ENCODE data around the gene SDCBP2. TPM values are rescaled to one million over a fixed set of nuclear protein-coding genes. Genes with fewer than 3 reads are reported as not detected.

SDCBP2 gene
- total RNA-seq, 2 donors from 2014 or later: 4.0 to 7.3 TPM

DNA sequence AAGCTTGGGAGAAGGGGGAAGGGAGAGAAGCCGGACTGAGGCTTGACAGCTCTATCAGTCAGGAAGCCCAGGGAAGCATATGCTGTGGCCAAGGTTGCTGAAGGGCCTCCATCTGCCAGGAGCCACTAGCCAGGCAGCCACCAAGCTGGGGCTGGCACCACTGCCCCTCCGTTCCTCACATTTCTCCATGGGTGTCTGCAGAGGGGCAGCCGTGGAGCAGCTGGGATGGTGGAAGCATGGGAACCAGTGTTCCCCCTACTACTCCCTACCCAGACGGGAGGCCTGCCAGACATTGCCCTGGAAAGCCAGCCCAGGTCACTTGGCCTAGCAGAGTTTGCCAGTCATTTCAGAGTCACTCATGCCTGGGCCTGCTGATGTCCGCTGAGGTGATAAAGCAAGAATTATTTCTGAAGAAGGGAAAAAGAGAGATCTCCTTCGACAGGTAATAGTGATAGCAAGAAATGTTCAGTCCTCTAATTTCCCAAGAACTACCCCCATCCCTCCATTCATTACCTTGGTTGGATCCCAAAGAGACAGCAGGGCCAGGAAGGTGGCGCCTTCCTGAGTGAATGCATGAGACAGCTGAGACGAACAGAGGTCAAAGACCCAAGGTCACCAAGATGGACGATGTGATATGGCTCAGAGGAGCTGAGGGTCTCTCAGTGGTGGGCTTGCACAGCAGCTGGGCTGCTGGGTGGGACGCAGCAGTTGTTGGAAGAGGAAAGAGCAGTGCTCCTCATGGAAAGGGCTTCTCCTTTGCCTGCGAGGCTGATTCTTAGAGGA, 41.0 kb downstream of the SDCBP2 start:
- Histone ChIP-seq H3K4me3 (no peak overlapping the region), H3K9me3 (no peaks in the 10 kb centered on the region), H3K36me3 (no peaks in the 10 kb centered on the region), H3K27ac (no peak overlapping the region), H3K4me1 (replicated peaks) (peaks cover 3% of the 10 kb centered on the region), H3K27me3 (replicated peaks; ENCODE audit: insufficient read depth) (no peaks in the 10 kb centered on the region)
- intact Hi-C loops (cut with DNase I): no loop called here
- TF ChIP-seq POLR2AphosphoS5 (IDR thresholded peaks at IDR 0.05): no peak
- TF ChIP-seq, protein P1, sequence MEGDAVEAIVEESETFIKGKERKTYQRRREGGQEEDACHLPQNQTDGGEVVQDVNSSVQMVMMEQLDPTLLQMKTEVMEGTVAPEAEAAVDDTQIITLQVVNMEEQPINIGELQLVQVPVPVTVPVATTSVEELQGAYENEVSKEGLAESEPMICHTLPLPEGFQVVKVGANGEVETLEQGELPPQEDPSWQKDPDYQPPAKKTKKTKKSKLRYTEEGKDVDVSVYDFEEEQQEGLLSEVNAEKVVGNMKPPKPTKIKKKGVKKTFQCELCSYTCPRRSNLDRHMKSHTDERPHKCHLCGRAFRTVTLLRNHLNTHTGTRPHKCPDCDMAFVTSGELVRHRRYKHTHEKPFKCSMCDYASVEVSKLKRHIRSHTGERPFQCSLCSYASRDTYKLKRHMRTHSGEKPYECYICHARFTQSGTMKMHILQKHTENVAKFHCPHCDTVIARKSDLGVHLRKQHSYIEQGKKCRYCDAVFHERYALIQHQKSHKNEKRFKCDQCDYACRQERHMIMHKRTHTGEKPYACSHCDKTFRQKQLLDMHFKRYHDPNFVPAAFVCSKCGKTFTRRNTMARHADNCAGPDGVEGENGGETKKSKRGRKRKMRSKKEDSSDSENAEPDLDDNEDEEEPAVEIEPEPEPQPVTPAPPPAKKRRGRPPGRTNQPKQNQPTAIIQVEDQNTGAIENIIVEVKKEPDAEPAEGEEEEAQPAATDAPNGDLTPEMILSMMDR (IDR thresholded peaks at IDR 0.05): no peak
- TF ChIP-seq POLR2A (IDR thresholded peaks at IDR 0.05): no peak
- 85% methylated on average over 11 of the region's 11 CpGs for WGBS
- no peak for DNase-seq (ENCODE audit: low spot score)

DNA sequence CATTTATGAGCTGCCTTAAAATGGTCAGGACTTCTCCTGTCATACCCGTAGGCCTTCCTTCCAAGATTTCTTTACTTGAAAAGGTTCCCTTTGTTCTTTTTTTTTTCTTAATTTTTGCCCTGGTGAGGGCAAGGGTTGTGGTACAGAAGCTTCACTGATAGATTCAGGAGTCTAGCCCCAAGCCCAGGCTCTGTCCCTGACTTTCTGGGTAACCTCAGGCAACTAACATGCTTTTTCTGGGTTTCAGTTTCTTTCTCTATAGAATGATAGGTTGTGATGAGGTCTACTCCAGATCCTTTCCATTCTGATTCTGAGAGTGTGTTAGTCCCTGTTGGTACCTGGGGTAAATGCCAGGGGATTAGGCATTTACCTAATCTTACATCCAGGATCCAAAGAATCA, 41.6 kb downstream of the SDCBP2 start:
- no peak overlapping the region for H3K27ac ChIP-seq
- TF ChIP-seq, protein P1 (IDR thresholded peaks at IDR 0.05): no peak
- TF ChIP-seq POLR2A (IDR thresholded peaks at IDR 0.05): no peak
- TF ChIP-seq POLR2AphosphoS5 (IDR thresholded peaks at IDR 0.05): no peak
- no peaks in the 10 kb centered on the region for H3K9me3 ChIP-seq
- WGBS: 41% methylated on average over 1 of the region's 1 CpG
- H3K36me3 ChIP-seq: no peaks in the 10 kb centered on the region
- intact Hi-C loops (cut with DNase I): no loop called here
- peaks cover 3% of the 10 kb centered on the region for H3K4me1 ChIP-seq (replicated peaks)
- H3K27me3 ChIP-seq (replicated peaks; ENCODE audit: insufficient read depth): no peaks in the 10 kb centered on the region
- no peak for DNase-seq (ENCODE audit: low spot score)
- H3K4me3 ChIP-seq: no peak overlapping the region

DNA sequence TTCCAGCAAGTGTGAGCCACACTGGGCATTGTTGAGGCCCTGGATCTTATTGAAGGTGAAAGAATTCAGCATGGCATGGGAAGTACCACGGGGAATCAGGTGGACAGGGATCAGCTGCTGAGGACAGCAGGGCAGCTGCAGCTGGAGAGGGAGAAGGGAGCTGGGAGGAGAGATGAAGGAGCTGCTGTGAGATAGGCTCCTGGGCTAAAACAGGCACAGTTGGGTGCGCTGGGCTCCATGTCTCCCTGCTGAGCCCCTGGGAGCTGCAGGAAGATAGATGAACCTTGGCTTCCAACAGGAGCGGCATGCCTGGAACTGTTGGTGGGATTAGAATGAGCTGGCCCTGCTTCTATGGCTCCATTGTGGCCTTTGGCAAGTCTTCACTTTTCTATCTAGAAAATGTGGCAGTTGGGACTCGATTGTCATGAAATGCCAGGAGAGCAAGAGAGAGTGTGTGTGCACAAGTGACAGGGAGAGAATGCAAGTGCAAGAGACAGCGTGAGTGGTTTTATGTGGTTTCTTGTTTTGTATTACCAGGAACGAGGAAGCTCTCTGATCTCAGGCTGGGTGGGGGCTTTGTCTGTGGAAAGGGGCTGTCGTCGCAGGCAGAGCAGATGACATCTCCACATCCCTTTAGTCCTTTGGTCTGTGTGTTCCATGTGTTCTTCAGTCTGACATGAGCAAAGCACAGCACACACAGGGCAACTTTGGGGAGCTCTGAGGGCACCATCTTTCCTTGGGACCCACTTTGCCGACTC, 42.5 kb downstream of the SDCBP2 start:
- 40% methylated on average over 9 of the region's 9 CpGs for WGBS
- no peak for DNase-seq (ENCODE audit: low spot score)
- intact Hi-C loops (cut with DNase I): no loop called here
- Histone ChIP-seq H3K4me1 (replicated peaks) (peaks cover 3% of the 10 kb centered on the region), H3K9me3 (no peaks in the 10 kb centered on the region), H3K4me3 (no peak overlapping the region), H3K27me3 (replicated peaks; ENCODE audit: insufficient read depth) (no peaks in the 10 kb centered on the region), H3K27ac (no peak overlapping the region), H3K36me3 (no peaks in the 10 kb centered on the region)
- TF ChIP-seq POLR2A (IDR thresholded peaks at IDR 0.05) (no peak), POLR2AphosphoS5 (IDR thresholded peaks at IDR 0.05) (no peak)
- TF ChIP-seq, protein P1 (IDR thresholded peaks at IDR 0.05): no peak

DNA sequence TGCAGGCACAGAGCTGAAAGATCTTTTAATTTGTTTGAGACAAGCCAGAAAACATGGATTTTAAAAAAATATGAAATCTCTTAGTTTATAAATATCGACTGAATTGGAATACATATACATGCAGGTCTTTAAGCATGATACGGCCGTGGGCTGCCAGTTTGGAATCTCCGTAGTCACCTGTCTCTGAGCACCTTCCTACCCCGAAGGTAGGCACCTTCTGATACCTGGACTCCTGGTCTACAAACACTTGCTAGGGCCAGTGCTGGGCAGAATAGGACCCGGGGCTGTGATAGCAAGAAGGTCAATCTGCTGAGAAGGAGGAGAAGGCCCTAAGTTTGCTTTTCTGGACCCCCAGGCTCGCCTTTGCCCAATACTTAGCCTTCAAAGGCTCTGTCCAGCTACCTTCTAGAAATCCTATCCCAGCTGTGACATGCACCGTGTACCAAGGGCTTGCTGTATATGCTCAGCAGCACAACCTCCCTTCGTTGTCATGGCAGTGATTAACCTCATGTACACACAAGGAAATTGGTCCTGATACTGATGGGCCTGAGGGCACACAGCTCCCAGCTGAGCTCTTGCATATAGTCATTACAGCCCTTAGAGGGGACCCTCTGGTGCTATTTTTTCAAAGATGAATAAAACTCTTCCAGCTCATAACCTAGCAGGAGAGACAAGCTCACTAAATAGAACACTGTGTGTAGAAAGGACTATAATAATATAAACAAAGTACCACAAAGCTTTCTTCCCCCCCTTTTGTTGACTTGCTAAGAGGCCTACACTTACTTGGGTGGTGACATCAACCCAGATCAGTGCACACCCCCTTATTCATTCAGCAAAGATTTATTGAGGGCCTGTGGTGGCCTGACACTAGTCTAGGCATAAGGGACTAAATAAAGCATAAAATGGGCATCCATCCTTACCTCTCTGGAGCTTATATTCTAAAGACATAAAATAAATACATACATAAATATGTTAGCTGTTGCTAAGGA, 45.1 kb downstream of the SDCBP2 start:
- Histone ChIP-seq H3K27me3 (replicated peaks; ENCODE audit: insufficient read depth) (no peaks in the 10 kb centered on the region), H3K4me3 (no peak overlapping the region), H3K27ac (no peak overlapping the region), H3K36me3 (no peaks in the 10 kb centered on the region), H3K4me1 (replicated peaks) (peaks cover 3% of the 10 kb centered on the region), H3K9me3 (no peaks in the 10 kb centered on the region)
- WGBS: 84% methylated on average over 9 of the region's 9 CpGs
- TF ChIP-seq POLR2A (IDR thresholded peaks at IDR 0.05) (no peak), POLR2AphosphoS5 (IDR thresholded peaks at IDR 0.05) (no peak)
- TF ChIP-seq, protein P1 (IDR thresholded peaks at IDR 0.05): no peak
- intact Hi-C loops (cut with DNase I): no loop called here
- DNase-seq (ENCODE audit: low spot score): no peak

All from prostate gland (tissue), 2 donors.